BLaER1 treated with 17β-estradiol and CSF1 and Interleukin-3, amounts not matched to agents 10 nM and 100 nM (cell line): ENCODE data around the gene HTR2B.
A peak's percentile ranks its signal among the peaks of the same experiment; 100 is the strongest.

Experiments
- H3K27ac ChIP-seq, 11 experiments: shearing (Covaris generic); formaldehyde crosslinking; 2 replicates each; pipeline ENCODE4 v1.8.1; 2022
- H3K27me3 ChIP-seq, 11 experiments: shearing (Covaris generic); formaldehyde crosslinking; 2 replicates each; pipeline ENCODE4 v1.8.1; 2022
- H3K36me3 ChIP-seq, 11 experiments: shearing (Covaris generic); formaldehyde crosslinking; 2 replicates each; pipeline ENCODE4 v1.8.1; 2022
- H3K4me1 ChIP-seq, 10 experiments: shearing (Covaris generic); formaldehyde crosslinking; 2 replicates each; pipeline ENCODE4 v1.8.1; 2022
- H3K4me2 ChIP-seq, 11 experiments: shearing (Covaris generic); formaldehyde crosslinking; 2 replicates each; pipeline ENCODE4 v1.8.1; 2022
- H3K4me3 ChIP-seq, 10 experiments: shearing (Covaris generic); formaldehyde crosslinking; 2 replicates each; pipeline ENCODE4 v1.8.1; 2022
- H3K9ac ChIP-seq, 11 experiments: shearing (Covaris generic); formaldehyde crosslinking; 2 replicates each; pipeline ENCODE4 v1.8.1; 2022
- H3K9me3 ChIP-seq, 11 experiments: shearing (Covaris generic); formaldehyde crosslinking; replicated peaks in 1 of 11; 2 replicates each; pipeline ENCODE4 v1.8.1; 2022
- H4K20me1 ChIP-seq, 11 experiments: shearing (Covaris generic); formaldehyde crosslinking; 2 replicates each; pipeline ENCODE4 v1.8.1; 2022
- Cebpa-rat ChIP-seq, 11 experiments: shearing (Covaris generic); IDR thresholded peaks; 2 replicates each; pipeline ENCODE4 v1.8.1; 2022

The HTR2B gene

DNA sequence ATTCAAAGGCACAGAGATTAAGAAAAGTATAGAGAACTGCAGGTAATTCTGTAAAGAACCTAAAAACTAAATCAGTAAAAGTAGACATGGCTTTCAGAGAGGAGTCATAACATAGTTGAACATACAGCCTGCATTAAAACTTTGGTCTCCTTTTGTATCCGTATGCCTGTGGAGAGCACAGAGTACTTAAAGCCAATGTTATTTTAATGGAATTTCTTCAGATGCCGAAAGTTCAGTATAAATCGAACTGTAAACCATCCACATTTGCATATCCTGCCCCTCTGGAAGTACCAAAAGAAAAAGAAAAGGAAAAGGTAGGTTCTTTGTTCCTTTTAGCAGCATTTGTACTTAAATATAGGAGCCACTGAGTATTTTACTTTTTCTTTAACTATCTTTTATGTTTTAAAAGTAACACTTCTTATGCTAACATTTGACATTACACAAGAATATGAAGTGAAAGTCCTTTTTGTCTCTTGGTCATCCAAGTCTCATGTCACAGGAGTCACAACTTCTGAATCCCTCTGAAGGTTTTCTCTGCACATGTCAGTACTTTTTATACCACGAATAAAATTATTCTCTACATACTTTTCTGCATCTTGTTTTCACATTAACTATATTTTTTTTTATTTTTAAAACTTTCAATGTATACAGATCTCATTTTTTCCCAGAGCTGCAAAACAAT lies 38.7 kb upstream of the HTR2B start:
- no peak for TF ChIP-seq Cebpa-rat (IDR thresholded peaks at IDR 0.05)
- peaks cover 0 to 13% (median 0%) of the 10 kb centered on the region in 11 experiments; a peak in 2 of 22 replicates for H4K20me1 ChIP-seq
- no peak overlapping the region for H3K9ac ChIP-seq
- peaks cover 0 to 96% (median 6%) of the 10 kb centered on the region in 10 experiments; a peak in 15 of 20 replicates for H3K4me1 ChIP-seq
- no peak overlapping the region for H3K4me3 ChIP-seq
- no peaks in the 10 kb centered on the region for H3K9me3 ChIP-seq
- peaks cover 43 to 98% (median 93%) of the 10 kb centered on the region in 11 experiments for H3K36me3 ChIP-seq
- peak overlapping the region in 3 of 11 experiments; percentile 47 to 87 (median 82); a peak in 4 of 22 replicates for H3K27ac ChIP-seq
- H3K27me3 ChIP-seq, result no peaks in the 10 kb centered on the region
- H3K4me2 ChIP-seq, result peak overlapping the region in 2 of 11 experiments; percentile 69 to 76; a peak in 4 of 22 replicates

DNA sequence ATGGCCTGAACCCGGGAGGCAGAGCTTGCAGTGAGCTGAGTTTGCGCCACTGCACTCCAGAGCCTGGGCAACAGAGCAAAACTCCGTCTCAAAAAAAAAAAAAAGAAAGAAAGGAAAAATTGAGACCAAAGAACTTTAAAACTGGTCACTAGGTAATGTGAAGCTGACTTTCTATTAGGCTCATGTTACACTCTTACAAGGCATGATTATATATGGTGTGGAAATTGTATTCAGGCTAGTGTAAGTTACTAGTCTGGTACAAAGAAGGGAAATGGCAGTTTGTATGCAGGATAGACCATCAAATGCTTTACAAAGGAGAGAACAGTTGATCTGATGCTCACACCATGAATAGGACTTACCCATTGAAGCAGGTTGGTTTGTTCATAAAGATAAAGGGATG lies 38.2 kb upstream of the HTR2B start:
- H3K36me3 ChIP-seq, result peaks cover 43 to 98% (median 94%) of the 10 kb centered on the region in 11 experiments
- no peak overlapping the region for H3K4me3 ChIP-seq
- peaks cover 0 to 13% (median 0%) of the 10 kb centered on the region in 11 experiments; a peak in 1 of 22 replicates for H4K20me1 ChIP-seq
- peaks cover 0 to 92% (median under 1%) of the 10 kb centered on the region in 10 experiments; a peak in 10 of 20 replicates for H3K4me1 ChIP-seq
- H3K9ac ChIP-seq, result no peak overlapping the region
- H3K4me2 ChIP-seq, result peak overlapping the region in 2 of 11 experiments; percentile 69 to 76; a peak in 4 of 22 replicates
- no peak for TF ChIP-seq Cebpa-rat (IDR thresholded peaks at IDR 0.05)
- H3K27ac ChIP-seq, result peak overlapping the region in 3 of 11 experiments; percentile 47 to 87 (median 82); a peak in 5 of 22 replicates
- H3K9me3 ChIP-seq, result no peaks in the 10 kb centered on the region
- H3K27me3 ChIP-seq, result no peaks in the 10 kb centered on the region

DNA sequence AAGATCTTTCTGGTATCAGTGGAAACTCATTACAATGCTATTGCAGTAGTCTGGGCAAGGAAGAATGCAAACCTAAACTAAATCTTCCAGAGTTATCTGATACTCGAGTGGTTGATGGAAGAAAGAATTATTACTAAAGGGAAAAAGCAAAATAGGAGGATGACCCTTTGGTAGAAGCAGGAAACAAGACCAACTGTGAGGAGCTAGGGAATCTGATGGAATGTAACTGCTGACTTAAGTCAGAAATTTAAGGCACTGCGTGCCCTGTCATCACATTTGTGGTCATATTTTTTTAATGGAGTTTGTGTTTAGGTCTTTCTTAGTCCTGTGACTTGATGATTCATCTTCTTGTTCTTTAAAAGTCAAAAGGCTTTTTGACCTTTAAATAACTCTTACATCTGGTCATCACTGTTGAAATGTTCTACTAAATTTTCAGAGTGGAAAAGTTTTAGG lies 37.1 kb upstream of the HTR2B start:
- Histone ChIP-seq H3K27ac (peak overlapping the region in 3 of 11 experiments; percentile 47 to 87 (median 82); a peak in 7 of 22 replicates), H3K4me1 (peaks cover 0 to 92% (median 0%) of the 10 kb centered on the region in 10 experiments; a peak in 5 of 20 replicates), H3K27me3 (no peaks in the 10 kb centered on the region), H4K20me1 (peaks cover 0 to 13% (median 0%) of the 10 kb centered on the region in 11 experiments; a peak in 1 of 22 replicates), H3K4me3 (no peak overlapping the region), H3K9ac (peak overlapping the region in 3 of 11 experiments; percentile 31 to 62 (median 58); a peak in 3 of 22 replicates), H3K4me2 (peak overlapping the region in 2 of 11 experiments; percentile 69 to 76; a peak in 4 of 22 replicates), H3K9me3 (no peaks in the 10 kb centered on the region), H3K36me3 (peaks cover 35 to 98% (median 94%) of the 10 kb centered on the region in 11 experiments)
- TF ChIP-seq Cebpa-rat (IDR thresholded peaks at IDR 0.05), result no peak

DNA sequence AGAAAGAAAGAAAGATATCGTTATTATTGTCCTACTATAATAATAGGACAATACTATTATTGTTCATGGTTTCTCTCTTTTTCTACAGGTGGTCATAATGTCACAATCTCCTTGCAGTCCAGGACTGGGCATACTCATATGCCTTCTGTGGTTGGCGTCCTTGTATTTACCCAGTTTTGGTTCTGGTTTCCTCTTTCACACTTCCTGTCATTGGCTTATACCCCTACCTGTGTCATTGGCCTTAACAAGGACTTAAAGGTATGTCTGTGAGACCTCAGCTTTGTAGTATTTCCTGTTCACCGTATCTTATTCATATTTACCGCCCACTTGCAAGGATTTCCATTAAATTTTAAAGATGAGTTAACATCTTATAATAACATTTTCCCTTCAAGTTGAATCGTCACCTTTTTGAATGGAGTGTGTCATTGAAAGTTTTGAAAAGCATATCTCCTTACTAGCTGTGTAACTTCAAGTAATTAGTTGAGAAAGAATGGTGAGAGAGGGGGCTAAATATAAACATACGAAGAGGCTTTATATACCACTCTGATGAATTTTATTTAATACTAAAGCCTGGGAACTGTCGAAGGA lies 36.5 kb upstream of the HTR2B start:
- Histone ChIP-seq H3K4me1 (peaks cover 0 to 90% (median 0%) of the 10 kb centered on the region in 10 experiments; a peak in 5 of 20 replicates), H4K20me1 (peaks cover 0 to 13% (median 0%) of the 10 kb centered on the region in 11 experiments; a peak in 1 of 22 replicates), H3K9ac (peak overlapping the region in 2 of 11 experiments; percentile 28 to 58; a peak in 2 of 22 replicates), H3K4me2 (peak overlapping the region in 2 of 11 experiments; percentile 69 to 76; a peak in 4 of 22 replicates), H3K4me3 (no peak overlapping the region), H3K9me3 (no peaks in the 10 kb centered on the region), H3K36me3 (peaks cover 30 to 97% (median 90%) of the 10 kb centered on the region in 11 experiments), H3K27me3 (no peaks in the 10 kb centered on the region), H3K27ac (peak overlapping the region in 3 of 11 experiments; percentile 47 to 87 (median 82); a peak in 6 of 22 replicates)
- TF ChIP-seq Cebpa-rat (IDR thresholded peaks at IDR 0.05), result no peak

DNA sequence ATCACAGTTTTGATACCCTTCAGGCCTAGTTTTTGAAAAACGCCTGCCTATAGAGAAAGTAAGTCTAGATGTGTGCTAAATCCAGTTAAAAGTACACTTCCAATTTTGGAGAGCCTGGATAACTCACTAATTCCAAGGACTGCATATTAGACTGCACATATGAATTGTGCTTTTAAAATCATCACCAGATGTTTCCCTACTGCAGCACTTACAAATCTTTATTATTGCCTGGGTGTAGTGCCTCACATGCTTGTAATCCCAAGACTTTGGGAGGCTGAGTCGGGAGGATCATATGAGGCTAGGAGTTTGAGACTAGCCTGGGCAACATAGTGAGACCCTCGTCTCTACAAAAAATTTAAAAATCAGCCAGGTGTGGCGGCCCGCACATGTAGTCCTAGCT lies 35.9 kb upstream of the HTR2B start:
- H3K4me2 ChIP-seq, result peak overlapping the region in 2 of 11 experiments; percentile 69 to 76; a peak in 5 of 22 replicates
- H3K4me1 ChIP-seq, result peaks cover 0 to 89% (median 0%) of the 10 kb centered on the region in 10 experiments; a peak in 5 of 20 replicates
- TF ChIP-seq Cebpa-rat (IDR thresholded peaks at IDR 0.05), result no peak
- H3K9me3 ChIP-seq, result no peaks in the 10 kb centered on the region
- H3K27ac ChIP-seq, result peak overlapping the region in 2 of 11 experiments; percentile 82 to 87; a peak in 5 of 22 replicates
- no peak overlapping the region for H3K4me3 ChIP-seq
- H4K20me1 ChIP-seq, result peaks cover 0 to 13% (median 0%) of the 10 kb centered on the region in 11 experiments; a peak in 1 of 22 replicates
- H3K36me3 ChIP-seq, result peaks cover 23 to 97% (median 86%) of the 10 kb centered on the region in 11 experiments
- H3K27me3 ChIP-seq, result no peaks in the 10 kb centered on the region
- no peak overlapping the region; a peak in 1 of 22 replicates for H3K9ac ChIP-seq

DNA sequence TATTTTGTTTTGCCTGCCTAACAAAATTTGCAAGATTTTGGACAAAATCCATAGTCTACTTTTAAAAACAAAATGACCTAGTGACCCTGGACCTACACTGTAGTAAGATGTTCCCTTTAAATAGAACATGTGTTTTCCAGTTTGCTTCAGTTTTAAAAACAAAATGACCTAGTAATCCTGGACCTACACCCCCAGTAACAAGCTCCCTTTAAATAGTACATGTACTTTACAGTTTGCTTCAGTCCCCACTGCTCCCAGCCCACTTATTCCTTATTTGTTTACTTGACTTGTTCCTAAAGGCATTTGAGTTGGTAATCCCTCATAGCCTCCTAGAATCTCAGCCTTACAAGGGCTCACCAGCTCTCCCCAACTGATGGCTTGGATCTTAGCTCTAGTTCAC lies 34.5 kb upstream of the HTR2B start:
- H3K27me3 ChIP-seq, result no peaks in the 10 kb centered on the region
- no peak for TF ChIP-seq Cebpa-rat (IDR thresholded peaks at IDR 0.05)
- H3K27ac ChIP-seq, result peak overlapping the region in 1 of 11 experiments; percentile 50; a peak in 2 of 22 replicates
- peaks cover 0 to 77% (median 0%) of the 10 kb centered on the region in 10 experiments; a peak in 5 of 20 replicates for H3K4me1 ChIP-seq
- H3K4me2 ChIP-seq, result peak overlapping the region in 1 of 11 experiments; percentile 57; a peak in 2 of 22 replicates
- H3K9me3 ChIP-seq, result no peaks in the 10 kb centered on the region
- H3K4me3 ChIP-seq, result no peak overlapping the region
- peaks cover 0 to 13% (median 0%) of the 10 kb centered on the region in 11 experiments; a peak in 1 of 22 replicates for H4K20me1 ChIP-seq
- H3K36me3 ChIP-seq, result peaks cover 24 to 99% (median 83%) of the 10 kb centered on the region in 11 experiments
- H3K9ac ChIP-seq, result no peak overlapping the region

DNA sequence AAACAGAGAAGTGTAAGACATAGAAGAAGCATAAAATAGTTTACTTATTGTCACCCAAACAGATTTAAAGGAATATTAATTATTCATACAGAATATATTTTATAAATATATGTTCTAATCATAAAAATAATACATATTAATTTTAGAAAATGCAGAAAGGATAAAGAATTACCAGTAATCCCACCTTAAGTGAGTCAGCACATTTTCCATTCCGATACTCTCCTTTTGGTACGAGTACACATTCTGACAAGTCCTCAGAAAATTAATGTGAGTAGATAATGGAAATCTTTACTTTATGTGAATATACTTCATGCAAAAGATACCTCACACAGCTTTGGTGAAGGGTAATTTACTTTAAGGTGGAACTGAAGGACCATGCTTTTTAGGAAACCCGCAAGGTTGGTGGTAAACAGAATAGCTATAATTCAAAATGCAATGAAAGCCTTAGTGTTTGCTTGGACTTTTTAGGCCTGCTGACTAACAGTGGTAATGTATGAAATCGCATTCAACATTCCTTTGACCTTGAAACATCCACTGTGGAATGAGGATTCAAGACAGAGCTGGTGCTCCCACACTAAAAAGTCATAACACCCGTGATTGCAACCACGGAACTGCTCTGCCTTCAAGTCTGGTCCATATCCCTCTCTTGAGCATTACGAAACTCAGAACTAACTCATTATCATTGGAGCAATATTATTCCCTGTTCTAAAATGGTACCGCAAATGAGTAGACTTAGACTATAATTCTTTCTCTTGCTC lies 28.1 kb upstream of the HTR2B start:
- Histone ChIP-seq H3K27ac (no peak overlapping the region), H4K20me1 (0 out of 22 replicates have a peak, but pooled peaks cover 0 to 9% (median 0%) of the 10 kb centered on the region in 11 experiments), H3K4me3 (no peak overlapping the region), H3K27me3 (no peaks in the 10 kb centered on the region), H3K9me3 (no peaks in the 10 kb centered on the region), H3K4me2 (no peak overlapping the region), H3K36me3 (peaks cover 62 to 99% (median 81%) of the 10 kb centered on the region in 11 experiments), H3K4me1 (peaks cover 0 to 20% (median 0%) of the 10 kb centered on the region in 10 experiments; a peak in 4 of 20 replicates), H3K9ac (no peak overlapping the region)
- no peak for TF ChIP-seq Cebpa-rat (IDR thresholded peaks at IDR 0.05)

DNA sequence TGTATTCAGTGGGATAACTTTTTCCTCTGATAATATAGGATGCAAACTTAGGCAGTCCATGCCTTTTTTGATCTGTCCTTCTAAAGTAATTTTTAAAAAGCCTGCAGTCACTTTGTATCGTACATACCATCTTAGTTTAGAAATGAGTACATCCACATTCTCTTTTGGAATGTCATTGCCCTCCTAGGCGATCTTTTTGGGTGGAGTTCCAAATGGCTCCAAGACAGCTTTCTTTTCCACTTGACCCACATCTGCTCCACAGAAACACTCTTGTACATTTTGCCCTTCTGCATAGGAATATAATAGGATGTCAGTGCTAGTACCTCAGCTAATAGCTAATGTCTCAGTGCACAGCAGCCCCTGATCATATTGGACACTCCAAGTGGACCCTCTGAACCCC lies 21.8 kb upstream of the HTR2B start:
- H3K9me3 ChIP-seq, result no peaks in the 10 kb centered on the region
- no peak overlapping the region for H3K4me2 ChIP-seq
- no peaks in the 10 kb centered on the region for H3K4me1 ChIP-seq
- no peak overlapping the region for H3K27ac ChIP-seq
- no peak overlapping the region for H3K9ac ChIP-seq
- H3K36me3 ChIP-seq, result peaks cover 57 to 96% (median 78%) of the 10 kb centered on the region in 11 experiments
- no peak overlapping the region for H3K4me3 ChIP-seq
- H3K27me3 ChIP-seq, result no peaks in the 10 kb centered on the region
- peaks cover 0 to 13% (median 0%) of the 10 kb centered on the region in 11 experiments; a peak in 1 of 22 replicates for H4K20me1 ChIP-seq
- TF ChIP-seq Cebpa-rat (IDR thresholded peaks at IDR 0.05), result no peak
